Right forelimb (tissue), 1 donor: ENCODE measurements around the gene AP4S1.
"Not testable (repeated sequence)": the region's sequence is repeated elsewhere in the genome, so short reads cannot be mapped to it uniquely, and the experiment has no call there.

Source experiments
- DNase-seq: peaks from one replicate; pipeline ENCODE4 v3.0.0-alpha.2; 2018

Gene AP4S1

DNA sequence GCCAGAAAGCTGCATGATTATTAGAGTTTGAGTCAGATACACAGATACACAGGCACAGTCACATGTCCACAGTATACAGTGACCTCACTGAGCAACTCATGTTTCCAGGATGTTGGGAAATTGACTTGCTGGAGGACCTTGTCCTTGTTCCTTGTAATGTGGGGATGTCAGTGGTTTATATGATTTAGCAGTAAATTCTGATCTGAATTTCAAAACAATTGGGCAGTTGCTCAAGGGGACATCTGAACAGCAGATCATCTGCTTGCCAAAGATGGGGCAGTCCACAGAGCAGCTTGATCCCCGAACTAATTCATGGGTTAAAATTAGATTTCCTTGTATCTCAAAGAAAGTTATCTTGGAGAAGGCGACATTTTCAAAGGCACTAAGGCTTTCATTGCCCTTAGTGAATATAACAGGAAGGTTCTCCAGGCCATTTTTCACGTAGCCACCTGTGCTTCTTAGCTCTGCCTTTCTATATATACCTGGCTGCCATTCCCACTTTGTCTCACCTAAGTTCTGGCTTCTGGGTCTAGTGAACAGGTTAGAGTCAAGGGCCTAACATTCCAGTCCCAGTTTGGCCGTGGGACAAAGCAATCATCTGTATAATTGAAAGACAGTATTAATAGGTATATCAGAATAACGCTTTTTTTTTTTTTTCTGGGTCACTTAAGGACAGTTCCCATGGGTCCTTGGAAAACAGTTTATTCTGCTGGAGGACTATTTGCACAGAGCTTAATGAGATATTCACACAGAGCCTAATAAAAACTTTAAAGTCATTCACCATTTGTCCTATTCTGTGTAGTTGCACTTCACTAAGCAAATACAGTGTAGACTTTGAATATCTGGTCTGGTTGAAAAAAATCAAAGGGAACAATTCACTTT is 65.7 kb downstream of the AP4S1 start:
- no peak for DNase-seq

DNA sequence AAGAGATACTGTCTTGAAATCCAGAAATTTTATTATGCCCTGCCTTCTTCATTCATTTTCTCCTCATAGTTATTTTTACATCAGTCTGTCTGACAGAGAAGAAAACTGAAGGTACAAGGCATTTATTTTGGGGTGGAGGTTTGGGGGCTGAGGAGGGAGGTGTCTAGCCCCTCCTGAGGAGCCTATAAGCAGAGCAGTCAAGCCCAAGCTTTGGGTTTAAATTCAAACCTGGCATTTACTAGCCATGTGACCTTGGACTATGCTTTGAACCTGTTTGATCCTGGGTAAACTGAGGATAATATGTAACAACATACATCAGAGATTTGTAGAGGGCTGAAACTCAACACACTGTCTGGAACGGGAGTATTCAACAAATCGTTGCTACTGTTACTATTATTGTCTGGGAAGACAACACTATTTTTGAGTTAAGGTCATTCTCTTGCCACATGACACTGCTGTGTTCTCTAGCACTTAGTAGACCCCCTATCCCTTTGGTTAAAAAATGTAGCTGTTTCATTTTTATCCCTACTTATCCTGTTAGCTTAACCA is 66.8 kb downstream of the AP4S1 start:
- DNase-seq: no peak

DNA sequence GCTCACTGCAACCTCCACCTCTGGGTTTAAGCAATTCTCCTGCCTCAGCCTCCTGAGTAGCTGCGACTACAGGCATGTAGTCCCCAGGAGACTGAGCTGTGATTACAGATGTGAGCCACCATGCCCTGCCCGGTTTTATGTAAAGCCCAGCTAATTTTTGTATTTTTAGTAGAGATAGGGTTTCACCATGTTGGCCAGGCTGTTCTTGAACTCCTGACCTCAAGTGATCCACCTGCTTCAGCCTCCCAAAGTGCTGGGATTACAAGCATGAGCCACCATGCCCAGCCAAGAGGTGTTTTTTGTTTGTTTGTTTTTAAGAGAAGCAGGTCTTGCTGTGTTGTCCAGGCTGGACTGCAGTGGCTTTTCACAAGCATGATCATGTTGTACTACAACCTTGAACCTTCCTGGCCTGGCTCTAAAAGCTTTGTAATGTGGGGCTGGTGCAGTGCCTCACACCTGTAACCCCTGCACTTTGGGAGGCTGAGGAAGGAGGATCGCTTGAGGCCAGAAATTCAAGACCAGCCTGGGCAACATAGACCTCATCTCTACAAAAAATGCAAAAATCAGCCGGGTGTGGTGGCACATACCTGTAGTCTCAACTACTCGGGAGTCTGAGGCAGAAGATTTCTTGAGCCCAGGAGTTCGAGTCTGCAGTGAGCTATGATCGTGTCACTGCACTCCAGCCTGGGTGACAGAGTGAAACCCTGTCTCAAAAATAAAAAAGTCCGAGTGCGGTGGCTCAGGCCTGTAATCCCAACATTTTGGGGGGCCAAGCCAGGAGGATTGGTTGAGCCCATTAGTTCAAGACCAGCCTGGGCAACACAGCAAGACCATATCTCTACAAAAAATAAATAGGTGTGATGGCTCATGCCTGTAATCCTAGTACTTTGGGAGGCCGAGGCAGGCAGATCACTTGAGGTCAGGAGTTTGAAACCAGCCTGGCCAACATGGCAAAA is 68.7 kb downstream of the AP4S1 start:
- DNase-seq: not testable (repeated sequence)

DNA sequence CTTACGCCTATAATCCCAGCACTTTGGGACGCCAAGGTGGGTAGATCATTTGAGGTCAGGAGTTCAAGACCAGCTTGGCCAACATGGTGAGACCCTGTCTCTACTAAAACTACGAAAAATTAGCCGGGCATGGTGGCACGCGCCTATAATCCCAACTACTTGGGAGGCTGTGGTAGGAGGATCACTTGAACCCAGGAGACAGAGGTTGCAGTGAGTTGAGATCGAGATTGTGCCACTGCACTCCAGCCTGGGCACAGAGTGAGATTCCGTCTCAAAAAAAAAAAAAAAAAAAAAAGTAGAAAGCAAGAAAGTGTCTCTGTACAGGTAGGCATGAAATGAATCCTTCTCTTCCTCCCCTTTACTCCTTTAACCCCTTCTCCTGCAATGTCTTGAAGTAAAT is 70.4 kb downstream of the AP4S1 start:
- DNase-seq: not testable (repeated sequence)

DNA sequence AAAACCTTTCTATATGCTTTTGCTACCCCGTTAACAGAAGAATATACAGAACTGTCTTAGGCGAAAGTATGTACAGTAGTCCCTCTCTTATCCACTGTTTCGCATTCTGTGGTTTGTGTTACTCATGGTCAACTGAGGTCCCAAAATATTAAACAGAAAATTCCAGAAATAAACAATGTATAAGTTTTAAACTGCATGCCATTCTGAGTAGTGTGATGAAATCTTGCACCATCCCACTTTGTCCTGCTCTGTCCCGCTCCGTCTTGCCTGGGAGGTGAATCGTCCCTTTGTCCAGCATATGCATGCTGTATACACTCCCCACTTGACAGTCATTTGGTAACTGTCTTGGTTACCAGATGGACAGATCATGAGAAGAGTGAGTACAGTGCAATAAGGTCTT is 70.8 kb downstream of the AP4S1 start:
- DNase-seq: no peak

DNA sequence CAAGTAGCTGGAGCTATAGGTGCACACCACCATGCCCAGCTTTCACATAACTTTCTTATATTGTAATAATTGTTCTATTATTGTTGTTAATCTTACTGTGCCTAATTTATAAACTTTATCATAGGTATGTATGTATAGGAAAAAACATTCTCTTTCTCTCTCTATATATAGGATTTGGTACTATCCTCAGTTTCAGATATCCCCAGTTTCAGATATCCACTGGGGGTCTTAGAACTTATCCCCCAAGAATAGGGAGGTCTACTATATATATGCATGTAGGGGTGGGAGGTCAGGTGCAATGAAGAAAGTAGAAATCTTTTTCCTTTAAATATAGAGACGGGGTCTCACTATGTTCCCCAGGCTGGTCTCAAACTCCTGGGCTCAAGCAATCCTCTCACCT is 71.6 kb downstream of the AP4S1 start:
- DNase-seq: no peak

DNA sequence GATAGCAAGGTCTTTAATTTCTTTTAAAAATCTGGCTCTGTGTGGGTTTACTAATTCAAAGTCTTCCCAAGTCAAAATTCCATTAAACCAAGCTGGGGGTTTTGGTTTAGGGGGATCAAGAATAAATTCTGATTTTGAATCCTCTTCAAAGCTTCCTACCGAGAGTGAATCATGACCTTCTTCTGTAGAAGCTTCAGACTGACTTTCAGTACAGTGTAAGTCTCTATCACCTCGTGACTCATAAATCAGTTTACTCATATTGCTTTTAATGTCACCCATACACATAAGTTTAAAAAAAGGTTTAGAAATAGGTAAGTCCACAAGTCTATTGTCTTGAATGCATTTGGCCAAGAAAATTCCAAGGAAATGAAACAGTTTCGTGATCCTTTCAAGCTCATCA is 81.3 kb downstream of the AP4S1 start:
- DNase-seq: no peak

DNA sequence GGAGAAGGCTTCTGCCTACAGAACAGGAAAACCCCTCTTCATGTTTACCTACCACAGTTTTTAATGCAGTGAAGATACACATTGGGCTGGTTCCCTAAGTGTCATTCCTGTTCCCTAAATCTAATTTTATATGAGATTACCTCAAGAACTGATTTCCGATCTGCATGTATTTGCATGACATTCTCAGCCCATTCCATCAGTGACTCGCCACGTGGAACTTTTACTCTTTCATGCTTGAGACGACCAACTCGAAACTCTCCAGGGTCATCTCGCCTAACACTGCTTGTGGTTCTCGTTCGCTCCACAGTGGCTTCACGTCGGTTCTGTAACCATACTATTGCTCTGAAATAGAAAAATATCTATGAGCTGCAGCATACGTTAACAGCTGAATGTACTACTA is 83.8 kb downstream of the AP4S1 start:
- DNase-seq: no peak

DNA sequence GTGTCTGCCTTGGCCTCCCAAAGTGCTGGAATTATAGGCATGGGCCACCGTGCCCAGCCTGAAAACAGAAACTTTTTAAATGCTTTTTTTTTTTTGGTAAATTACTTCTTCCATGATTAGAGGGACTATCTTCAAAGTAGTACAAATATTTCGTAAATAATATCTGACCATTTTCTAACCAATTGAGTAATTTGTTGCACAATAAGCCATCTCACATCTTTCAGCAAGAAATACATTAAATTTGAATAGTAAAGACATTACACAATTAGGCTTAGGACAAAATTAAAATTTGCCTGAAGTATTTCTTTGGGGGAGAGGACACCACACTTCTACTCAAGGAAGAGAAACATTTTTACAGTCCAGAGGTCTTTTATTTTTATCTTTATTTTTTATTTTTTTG is 85.4 kb downstream of the AP4S1 start:
- no peak for DNase-seq

DNA sequence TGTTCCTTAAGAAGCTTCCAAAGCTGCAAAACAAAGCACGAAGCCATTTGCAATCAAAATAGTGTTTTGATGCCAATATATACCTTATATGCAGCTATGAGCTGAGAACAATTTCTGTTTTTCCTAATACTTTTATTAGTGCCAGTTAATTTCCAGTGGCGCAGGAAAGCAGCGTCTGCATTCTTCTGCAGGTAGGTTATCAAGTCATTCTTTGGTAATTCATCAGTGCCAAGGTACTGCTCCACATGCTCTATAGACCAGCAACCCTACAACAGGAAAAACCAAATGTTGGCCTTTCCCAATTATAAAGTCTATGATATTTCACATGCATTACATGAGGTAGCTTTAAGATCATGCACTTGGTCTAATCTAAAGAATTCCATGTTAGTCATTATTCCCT is 88.3 kb downstream of the AP4S1 start:
- DNase-seq: no peak

DNA sequence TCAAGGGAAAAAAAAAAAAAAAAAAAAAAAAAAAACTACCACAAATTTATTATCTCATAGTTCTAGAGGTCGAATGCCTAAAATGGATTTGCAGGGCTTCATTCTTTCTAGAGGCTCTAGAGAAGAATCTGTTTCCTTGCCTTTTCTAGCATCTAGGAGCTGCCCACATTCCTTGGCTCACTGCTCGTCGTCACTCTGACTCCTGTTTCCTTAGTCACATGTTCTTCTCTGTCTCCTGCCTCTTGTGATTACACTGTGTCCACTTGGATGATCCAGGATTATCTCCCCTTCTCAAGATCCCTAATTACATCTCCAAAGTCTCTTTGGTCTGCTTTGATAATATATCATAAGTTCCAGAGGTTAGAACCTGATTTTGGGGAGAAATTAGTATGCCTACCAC is 93.4 kb downstream of the AP4S1 start:
- no peak for DNase-seq

DNA sequence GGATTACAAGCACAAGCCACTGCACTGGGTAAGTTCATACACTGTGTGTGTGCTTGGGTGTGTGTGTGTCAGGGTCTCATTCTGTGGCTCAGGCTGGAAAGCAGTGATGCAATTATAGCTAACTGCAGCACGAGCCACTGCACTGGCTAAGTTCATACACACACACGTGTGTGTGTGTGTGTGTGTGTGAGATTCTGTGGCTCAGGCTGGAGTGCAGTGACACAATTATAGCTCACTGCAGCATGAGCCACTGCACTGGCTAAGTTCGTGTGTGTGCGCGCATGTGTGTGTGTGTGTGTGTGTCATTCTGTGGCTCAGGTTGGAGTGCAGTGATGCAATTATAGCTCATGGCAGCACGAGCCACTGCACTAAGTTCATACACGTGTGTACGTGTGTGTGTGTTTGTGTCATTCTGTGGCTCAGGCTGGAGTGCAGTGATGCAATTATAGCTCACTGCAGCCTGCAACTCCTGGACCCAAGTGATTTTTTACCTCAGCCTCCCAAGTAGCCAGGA is 96.7 kb downstream of the AP4S1 start:
- no peak for DNase-seq

DNA sequence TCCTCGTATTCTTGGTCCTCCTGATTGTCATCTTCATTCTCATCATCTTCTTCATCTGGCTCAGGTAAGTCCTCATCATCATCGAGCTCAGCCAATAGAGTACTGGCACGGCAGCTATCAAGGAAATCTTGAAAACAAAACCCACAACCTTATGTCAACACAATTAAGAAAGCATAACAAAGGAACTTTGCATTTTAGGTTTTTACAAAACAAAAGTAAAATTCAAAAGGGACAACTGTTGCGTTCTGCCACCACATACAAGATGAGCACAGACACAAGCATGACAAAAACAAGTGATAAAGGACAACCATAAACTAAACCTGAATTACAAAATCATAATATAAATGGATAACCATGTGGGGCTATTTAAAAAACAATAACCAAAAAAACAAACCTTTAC is 97.5 kb downstream of the AP4S1 start:
- DNase-seq: no peak

DNA sequence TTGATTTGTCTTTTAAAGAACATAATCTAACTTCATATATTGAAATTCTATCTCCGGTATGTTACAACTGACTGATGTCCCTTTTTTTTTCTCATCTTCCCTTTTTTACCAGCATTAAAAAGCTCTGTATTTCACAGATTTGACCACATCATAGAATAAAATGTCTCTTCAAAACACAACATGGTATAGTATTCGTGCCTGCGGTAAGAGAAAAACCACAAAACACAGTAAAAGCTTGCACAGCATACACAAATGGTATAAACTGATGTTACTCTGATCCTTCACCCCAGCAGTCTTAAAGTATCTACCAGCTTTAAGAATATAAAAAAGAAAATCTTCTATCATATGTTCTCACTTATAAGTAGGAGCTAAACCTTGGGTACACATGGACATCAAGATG is 98.7 kb downstream of the AP4S1 start:
- DNase-seq: no peak

DNA sequence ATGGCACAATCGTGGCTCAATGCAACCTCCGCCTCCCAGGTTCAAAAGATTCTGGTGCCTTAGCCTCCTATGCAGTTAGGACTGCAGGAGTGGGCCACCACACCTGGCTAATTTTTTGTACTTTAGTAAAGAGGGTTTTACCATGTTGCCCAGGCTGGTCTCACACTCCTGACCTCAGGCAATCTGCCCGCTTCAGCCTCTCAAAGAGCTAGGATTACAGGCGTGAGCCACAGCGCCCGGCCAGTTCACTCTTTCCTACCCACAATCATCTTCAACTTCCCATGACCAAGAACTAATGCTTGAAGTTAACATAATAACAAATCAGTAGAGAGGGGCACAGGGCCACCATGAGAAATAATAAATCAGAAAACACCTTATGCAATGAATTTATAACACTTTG is 99.8 kb downstream of the AP4S1 start:
- DNase-seq: no peak

DNA sequence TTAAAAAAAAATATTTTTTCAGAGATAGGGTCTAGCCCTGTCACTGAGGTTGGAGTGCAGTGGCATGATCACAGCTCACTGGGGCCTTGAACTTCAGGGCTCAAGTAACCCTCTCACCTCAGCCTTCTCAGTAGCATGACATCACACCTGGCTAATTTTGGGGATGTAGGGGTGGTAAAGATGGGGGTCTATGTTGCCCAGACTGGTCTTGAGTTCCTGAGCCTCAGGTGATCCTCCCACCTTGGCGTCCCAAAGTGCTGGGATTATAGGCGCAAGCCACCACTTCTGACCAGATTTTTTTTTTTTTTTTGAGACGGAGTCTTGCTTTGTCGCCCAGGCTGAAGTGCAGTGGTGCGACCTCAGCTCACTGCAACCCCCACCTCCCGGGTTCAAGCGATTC is 101.2 kb downstream of the AP4S1 start:
- no peak for DNase-seq

DNA sequence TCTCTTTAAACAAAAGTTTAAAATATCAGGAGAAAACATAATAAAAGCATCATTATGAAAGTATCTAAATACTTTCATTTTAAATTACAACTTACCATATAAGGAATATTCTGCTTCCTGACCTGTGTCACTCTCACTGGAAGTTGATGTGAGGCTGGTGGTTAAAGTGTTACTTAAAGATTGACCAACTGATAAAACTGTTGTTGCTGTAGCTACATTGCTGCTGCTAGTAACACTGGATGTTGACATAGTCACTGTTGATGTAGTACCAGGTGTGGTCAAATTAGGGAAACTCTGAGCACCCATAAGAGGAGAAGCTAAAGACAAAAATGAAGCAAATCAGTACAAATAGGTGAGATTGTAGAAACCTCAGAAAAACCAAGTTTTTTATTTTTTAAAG is 102.2 kb downstream of the AP4S1 start:
- no peak for DNase-seq

DNA sequence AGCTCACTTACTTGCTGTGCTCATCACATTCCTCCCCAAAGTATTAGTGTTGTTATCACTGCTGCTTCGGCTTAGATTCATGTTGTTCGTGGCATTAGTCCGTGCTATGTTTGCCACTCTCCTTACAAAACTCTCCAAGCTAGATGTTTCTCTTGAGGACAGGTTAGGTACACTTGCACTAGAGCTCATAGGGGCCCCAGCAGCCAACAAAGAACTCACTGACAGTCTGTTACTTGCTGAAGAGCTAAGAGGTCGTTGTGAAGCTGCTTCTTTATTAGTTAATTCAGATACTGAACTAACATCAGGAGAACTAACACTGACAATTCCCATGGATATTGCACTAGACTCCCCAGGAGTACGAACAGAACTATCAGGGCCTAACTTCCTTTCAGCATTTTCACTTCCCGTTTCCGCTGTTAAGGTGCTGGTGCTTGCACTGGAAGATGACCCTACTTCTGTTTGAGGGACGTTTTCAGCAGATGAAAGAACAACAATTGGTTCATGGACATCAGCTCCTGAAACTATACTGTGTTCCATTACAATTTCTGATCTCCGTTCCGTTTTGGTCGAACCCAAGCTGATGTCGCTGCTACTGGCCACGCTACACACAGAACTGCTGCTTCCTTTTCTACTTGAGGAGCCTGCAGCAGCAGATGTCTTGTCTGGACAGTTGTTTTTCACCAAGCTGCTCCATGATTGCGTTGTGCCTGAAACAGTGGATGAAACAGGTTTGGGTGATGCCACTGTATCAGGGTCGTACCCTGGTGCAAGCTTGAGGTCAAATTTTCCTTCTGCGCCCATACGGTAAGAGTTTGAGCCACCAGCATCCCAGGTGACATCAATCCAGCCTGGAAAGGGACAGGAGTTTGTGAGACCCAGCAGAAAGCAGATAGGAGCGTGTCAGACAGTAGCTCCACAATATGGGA is 103.4 kb downstream of the AP4S1 start:
- DNase-seq: no peak

DNA sequence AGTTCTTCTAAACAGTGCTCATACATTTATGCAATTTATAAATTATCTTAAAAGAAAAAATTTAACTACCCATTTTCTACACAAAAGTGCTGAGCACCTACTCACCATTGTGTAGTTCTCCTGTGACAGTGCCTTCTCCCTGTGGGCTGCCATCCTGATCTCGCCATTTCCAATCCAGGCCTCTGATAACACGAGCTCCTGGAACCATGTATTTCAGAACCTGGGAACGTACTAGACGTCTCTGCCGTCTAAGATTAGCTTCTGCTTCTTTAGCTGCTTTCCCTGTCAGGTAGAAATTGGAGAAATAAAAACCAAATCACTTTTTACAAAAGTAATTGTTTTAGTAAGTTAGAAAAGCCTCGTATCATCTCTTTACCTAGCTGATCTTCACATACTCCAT is 107.7 kb downstream of the AP4S1 start:
- DNase-seq: no peak

DNA sequence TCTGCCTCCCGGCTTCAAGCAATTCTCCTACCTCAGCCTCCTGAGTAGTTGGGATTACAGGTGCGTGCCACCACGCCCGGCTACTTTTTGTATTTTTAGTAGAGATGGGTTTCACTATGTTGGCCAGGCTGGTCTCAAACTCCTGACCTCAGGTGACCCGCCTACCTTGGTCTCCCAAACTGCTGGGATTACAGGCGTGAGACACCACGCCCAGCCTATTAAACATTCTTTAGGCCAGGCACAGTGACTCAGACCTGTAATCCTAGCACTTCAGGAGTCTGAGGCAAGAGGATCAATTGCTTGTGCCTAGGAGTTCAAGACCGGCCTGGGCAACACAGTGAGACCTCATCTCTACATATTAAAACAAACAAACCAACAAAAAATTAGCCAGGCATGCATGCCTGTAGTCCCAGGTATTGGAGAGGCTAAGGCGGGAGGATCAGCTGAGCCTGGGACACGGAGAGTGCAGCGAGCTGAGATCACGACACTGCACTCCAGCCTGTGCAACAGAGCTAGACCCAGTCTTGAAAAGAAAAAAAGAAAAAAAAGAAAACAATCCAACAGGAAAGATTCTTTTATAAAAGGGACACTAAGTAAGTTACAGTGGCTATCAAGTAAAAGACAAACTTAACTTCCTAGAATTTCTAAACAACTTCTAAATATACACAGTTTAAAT is 111.9 kb downstream of the AP4S1 start:
- no peak for DNase-seq

DNA sequence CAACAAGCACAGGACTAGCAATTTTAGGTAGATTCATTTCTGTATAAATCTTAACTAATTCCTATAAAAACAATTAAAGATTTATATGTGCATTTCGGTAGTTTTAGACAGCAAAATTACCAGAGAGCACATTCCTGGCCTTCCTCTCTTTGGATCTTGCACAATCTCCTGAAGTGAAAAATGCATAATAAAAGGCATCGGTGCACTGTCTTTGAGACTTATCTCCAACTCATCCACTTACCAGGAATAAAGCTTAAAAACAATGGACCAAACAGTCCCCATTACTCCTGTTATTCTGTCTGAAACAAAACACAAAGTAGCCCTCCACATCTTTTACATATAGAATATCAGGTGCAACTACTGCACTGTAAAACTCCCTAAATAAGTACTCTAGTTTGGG is 112.9 kb downstream of the AP4S1 start:
- DNase-seq: no peak
